ENCODE measurements around the gene GLUL. TPM values are rescaled to one million over a fixed set of nuclear protein-coding genes. Genes with fewer than 3 reads are reported as not detected.

The GLUL gene
- total RNA-seq, 1 experiment from 2014 or later: 165 TPM

DNA sequence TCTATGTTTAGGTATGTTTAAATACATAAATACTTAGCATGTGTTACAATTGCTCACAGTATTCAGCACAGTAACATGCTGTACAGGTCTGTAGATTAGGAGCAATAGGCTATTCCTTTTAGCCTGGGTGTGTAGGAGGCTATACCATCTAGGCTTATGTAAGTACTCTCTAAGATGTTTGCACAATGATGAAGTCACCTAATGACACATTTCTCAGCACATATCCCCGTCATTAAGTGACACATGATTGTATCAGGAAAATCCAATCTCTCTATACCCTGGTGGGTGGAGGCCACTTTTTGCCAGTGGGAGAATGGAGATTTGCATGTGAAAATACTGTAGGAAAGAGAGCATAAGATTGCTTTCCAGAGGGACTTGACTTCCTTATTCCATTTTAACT is 14.4 kb upstream of the GLUL start (continued):
- TF ChIP-seq EZH2phosphoT487 (IDR thresholded peaks at IDR 0.05; ENCODE audit: borderline replicate concordance): no peak
- no peak for TF ChIP-seq SP1 (IDR thresholded peaks at IDR 0.05; ENCODE audit: low read depth)
- TF ChIP-seq, protein P1, sequence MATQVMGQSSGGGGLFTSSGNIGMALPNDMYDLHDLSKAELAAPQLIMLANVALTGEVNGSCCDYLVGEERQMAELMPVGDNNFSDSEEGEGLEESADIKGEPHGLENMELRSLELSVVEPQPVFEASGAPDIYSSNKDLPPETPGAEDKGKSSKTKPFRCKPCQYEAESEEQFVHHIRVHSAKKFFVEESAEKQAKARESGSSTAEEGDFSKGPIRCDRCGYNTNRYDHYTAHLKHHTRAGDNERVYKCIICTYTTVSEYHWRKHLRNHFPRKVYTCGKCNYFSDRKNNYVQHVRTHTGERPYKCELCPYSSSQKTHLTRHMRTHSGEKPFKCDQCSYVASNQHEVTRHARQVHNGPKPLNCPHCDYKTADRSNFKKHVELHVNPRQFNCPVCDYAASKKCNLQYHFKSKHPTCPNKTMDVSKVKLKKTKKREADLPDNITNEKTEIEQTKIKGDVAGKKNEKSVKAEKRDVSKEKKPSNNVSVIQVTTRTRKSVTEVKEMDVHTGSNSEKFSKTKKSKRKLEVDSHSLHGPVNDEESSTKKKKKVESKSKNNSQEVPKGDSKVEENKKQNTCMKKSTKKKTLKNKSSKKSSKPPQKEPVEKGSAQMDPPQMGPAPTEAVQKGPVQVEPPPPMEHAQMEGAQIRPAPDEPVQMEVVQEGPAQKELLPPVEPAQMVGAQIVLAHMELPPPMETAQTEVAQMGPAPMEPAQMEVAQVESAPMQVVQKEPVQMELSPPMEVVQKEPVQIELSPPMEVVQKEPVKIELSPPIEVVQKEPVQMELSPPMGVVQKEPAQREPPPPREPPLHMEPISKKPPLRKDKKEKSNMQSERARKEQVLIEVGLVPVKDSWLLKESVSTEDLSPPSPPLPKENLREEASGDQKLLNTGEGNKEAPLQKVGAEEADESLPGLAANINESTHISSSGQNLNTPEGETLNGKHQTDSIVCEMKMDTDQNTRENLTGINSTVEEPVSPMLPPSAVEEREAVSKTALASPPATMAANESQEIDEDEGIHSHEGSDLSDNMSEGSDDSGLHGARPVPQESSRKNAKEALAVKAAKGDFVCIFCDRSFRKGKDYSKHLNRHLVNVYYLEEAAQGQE (IDR thresholded peaks at IDR 0.05; ENCODE audit: low read depth): no peak
- TF ChIP-seq RAD21 (IDR thresholded peaks at IDR 0.05; ENCODE audit: low read depth): no peak
- TF ChIP-seq, protein P2, sequence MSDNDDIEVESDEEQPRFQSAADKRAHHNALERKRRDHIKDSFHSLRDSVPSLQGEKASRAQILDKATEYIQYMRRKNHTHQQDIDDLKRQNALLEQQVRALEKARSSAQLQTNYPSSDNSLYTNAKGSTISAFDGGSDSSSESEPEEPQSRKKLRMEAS (IDR thresholded peaks at IDR 0.05): no peak
- TF ChIP-seq EZH2 (IDR thresholded peaks at IDR 0.05): no peak
- TF ChIP-seq POLR2A (IDR thresholded peaks at IDR 0.05; ENCODE audit: borderline replicate concordance, extremely low read depth, insufficient read depth, insufficient read length): no peak
- TF ChIP-seq CEBPB (IDR thresholded peaks at IDR 0.05; ENCODE audit: low read depth): no peak
- no peak for TF ChIP-seq JUND (IDR thresholded peaks at IDR 0.05)

DNA sequence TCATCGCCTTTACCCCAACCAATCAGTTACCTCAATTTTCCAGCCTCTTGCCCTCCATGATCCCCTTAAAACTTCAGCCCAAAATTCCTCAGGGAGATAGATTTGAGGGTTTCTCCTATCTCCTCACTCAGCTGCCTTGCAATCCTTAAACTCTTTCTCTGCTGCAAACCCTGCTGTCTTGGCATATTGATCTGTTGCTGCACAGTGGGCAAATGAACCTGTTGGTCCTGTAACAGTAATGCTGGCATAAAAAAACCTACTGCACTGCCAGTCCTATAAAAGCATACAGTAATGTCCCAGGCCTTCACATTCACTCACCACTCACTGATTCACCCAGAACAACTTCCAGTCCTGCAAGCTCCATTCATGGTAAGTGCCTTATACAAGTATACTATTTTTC is 14.0 kb upstream of the GLUL start:
- TF ChIP-seq CBX3 (IDR thresholded peaks at IDR 0.05; ENCODE audit: low read depth) (0 out of 2 replicates have a peak, but pooled peaks have one; percentile 17), POLR2AphosphoS5 (IDR thresholded peaks at IDR 0.05; ENCODE audit: low read depth, low read length) (no peak)
- DNase-seq (ENCODE audit: low read depth, low spot score) (no peak), ATAC-seq (no peak)
- H3K27me3 ChIP-seq (ENCODE audit: insufficient read depth, low read length): no peaks in the 10 kb centered on the region
- no peak overlapping the region for H3K4me2 ChIP-seq (ENCODE audit: low read length)
- no peaks in the 10 kb centered on the region for H3K79me2 ChIP-seq (ENCODE audit: insufficient read depth, low read length)
- BruUV-seq (replicated peaks): no TSS peak
- no peaks in the 10 kb centered on the region for H3K4me1 ChIP-seq (ENCODE audit: control insufficient read depth in 1 of 2, insufficient read depth in 2 of 2, low read length in 2 of 2)
- no peak overlapping the region for H3K9ac ChIP-seq (ENCODE audit: low read length)
- intact Hi-C loops (cut with micrococcal nuclease): no loop called here
- H3K27ac ChIP-seq (ENCODE audit: low read depth, low read length): no peak overlapping the region
- POLR2A ChIA-PET: no interaction called here
- no peak overlapping the region for H3K4me3 ChIP-seq (replicated peaks in 1 of 2; ENCODE audit: low read depth in 1 of 2, low read length in 2 of 2)
- H2AFZ ChIP-seq (ENCODE audit: low read depth, low read length, poor library complexity, severe bottlenecking): no peak overlapping the region
- CTCF ChIA-PET: interaction anchor here (1.0 kb wide), 1 partner anchor 324 kb away, joined by 3 read pairs; no protein-coding TSS in a partner anchor
- no peaks in the 10 kb centered on the region for H3K9me2 ChIP-seq (ENCODE audit: insufficient read depth)
- no peaks in the 10 kb centered on the region for H3K36me3 ChIP-seq (ENCODE audit: control insufficient read depth in 1 of 2, insufficient read depth in 2 of 2, low read length in 2 of 2)
- H4K20me1 ChIP-seq (ENCODE audit: insufficient read depth): no peaks in the 10 kb centered on the region
- RAD21 ChIA-PET (ENCODE audit: low non-redundant PET in 1 of 2, low total read pairs in 2 of 2, uncharacterized antibody in 2 of 2, unreplicated experiment in 2 of 2): no interaction called here
- no peaks in the 10 kb centered on the region for H3K9me3 ChIP-seq (ENCODE audit: control insufficient read depth in 1 of 2, insufficient read depth in 1 of 2, low read depth in 1 of 2, low read length in 2 of 2)
